GM19438 (cell line): Measurements from ENCODE around the gene RASGRF2.
"Not testable (repeated sequence)": the region's sequence is repeated elsewhere in the genome, so short reads cannot be mapped to it uniquely, and the experiment has no call there.

Experiments
- ATAC-seq: cut with Tn5 transposase; IDR thresholded peaks from one replicate; pipeline ENCODE4 v1.9.1; 2021; ENCODE audit warnings: low read depth; ENCODE audit not compliant: unreplicated experiment

Gene RASGRF2

GRCh38 chr5:80982093-80982492, 21.9 kb downstream of the RASGRF2 start:
- ATAC-seq: no peak

- ATAC-seq: no peak
These were observed 25.6 kb downstream of the RASGRF2 start for GRCh38 chr5:80985600-80986228.

GRCh38 chr5:80986382-80986781, 26.2 kb downstream of the RASGRF2 start:
- ATAC-seq: no peak

- ATAC-seq: no peak
These were observed 27.1 kb downstream of the RASGRF2 start for GRCh38 chr5:80987078-80987766.

- ATAC-seq: no peak
These were observed 28.3 kb downstream of the RASGRF2 start for GRCh38 chr5:80988419-80988935.

GRCh38 chr5:80989883-80990282, 29.7 kb downstream of the RASGRF2 start:
- no peak for ATAC-seq

- ATAC-seq: no peak
These were observed 30.4 kb downstream of the RASGRF2 start for GRCh38 chr5:80990527-80990926.

- ATAC-seq: no peak
These were observed 30.8 kb downstream of the RASGRF2 start for GRCh38 chr5:80990971-80991370.

- ATAC-seq: no peak
These were observed 35.7 kb downstream of the RASGRF2 start for GRCh38 chr5:80995908-80996307.

- no peak for ATAC-seq
These were observed 38.4 kb downstream of the RASGRF2 start for GRCh38 chr5:80998590-80998979.

GRCh38 chr5:81003811-81004386, 43.7 kb downstream of the RASGRF2 start:
- no peak for ATAC-seq

- no peak for ATAC-seq
These were observed 45.5 kb downstream of the RASGRF2 start for GRCh38 chr5:81005708-81006107.

- ATAC-seq: no peak
These were observed 46.1 kb downstream of the RASGRF2 start for GRCh38 chr5:81006231-81006630.

GRCh38 chr5:81006947-81007636, 46.9 kb downstream of the RASGRF2 start:
- no peak for ATAC-seq

GRCh38 chr5:81007637-81008027, 47.5 kb downstream of the RASGRF2 start:
- no peak for ATAC-seq

- no peak for ATAC-seq
These were observed 50.4 kb downstream of the RASGRF2 start for GRCh38 chr5:81010336-81011169.

- ATAC-seq: no peak
These were observed 54.2 kb downstream of the RASGRF2 start for GRCh38 chr5:81014348-81014747.

GRCh38 chr5:81016116-81016515, 56.0 kb downstream of the RASGRF2 start:
- ATAC-seq: no peak

- ATAC-seq: no peak
These were observed 57.2 kb downstream of the RASGRF2 start for GRCh38 chr5:81017320-81017719.

GRCh38 chr5:81018608-81019007, 58.4 kb downstream of the RASGRF2 start:
- ATAC-seq: not testable (repeated sequence)
